GM04503 (cell line): ENCODE data around the gene RAB3B.

ENCODE experiments used
- DNase-seq: peaks from one replicate; pipeline ENCODE4 v3.0.0-alpha.2; 2012; ENCODE audit warnings: low read depth

Gene RAB3B

DNA sequence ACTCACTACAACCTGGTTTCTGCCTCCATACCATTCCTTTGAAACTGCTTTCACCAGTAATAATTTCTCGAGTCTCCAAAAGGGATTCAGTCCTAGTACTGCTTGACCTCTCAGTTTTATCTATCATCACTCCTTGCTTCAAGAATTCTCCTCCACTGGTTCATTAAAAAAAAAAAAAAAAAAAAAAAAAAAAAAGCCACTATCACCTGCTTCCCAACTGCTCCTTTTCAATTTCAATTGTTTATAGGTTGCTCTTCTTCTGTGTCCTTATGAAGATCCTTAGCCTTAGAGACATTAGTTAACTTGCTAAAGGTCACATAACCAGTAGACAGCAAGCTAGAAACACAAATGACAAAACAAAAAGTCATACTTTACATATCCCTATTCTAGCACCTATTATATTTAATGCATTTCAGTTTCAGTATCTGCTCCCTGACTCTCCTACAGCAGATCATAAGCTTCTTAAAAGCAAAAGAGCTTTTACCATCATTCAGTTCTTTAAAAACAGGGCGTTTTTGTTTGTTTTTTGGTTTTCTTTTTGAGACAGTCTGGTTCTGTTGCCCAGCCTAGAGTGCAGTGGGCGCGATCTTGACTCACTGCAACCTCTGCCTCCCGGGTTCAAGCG, 119.0 kb downstream of the RAB3B start:
- DNase-seq = no peak

- DNase-seq = no peak
Measured at GRCh38 chr1:51870603-51871350, 119.7 kb downstream of the RAB3B start.

DNA sequence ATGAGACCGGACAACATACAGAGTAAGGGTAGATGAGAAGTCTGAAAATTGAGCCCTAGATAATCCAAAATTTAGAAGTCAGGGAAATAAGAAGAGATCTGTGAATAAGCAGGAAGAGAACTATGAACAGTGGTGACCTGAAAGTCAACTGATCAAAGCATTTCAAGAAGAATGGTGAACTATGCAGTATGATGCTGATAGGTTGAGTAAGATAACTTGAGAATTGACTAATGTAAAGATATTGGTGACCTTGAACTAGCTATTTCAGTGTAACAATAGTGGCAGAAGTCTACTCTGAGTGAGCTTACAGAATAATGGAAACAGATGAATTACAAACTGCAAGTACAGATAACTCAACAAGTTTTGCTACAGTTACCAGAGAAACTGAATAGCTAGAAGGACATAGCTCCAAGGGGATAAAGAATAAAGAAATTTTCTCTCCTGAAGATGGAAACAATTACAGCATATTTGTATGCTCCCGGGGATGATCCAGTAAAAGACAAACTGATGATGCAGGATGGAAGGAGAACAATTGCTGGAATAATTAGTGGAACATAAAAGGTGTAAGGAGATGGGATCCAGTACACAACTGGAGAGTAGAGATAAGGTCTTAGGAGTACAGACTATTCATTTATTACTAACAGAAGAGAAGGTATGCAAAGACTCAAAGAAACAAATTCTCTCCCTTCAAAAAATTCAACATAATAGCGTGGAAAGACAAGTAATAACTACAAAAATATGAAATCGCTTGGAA, 122.8 kb downstream of the RAB3B start:
- DNase-seq = no peak

DNA sequence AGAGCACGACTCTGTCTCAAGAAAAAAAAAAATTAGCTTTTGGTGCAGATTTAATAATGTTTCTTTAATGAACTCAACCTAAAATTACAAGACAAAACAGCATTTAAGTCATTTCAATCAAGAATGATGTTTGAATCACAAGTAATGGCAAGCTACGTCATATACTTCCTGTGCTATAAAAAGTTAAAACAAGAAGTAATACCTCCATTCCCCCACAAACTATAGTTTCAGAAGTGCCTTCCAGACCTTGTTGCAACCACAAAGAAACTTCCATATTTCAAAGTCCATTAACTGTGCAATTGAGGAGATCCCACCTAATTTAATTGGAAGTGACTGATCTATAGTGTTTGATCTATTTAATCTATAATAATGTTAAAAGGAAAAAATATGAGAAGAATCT, 127.1 kb downstream of the RAB3B start:
- no peak for DNase-seq

DNA sequence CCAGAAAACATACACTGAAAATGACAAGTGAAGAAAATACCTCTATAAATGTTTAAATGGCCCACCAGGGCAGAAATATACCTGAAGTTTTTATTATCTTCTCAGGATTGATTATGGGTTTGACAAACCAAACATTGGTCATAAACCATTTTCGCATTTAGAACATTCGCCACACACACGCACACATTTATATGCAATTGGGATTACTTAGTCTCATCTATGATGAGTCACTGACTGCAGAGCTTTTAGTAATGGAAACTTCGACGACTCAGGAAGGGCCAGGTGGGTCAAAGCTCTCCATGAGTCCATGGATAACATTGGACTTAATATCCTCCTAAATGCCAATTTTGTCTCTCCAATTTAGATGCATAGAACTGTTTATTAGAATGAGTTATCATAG, 128.8 kb downstream of the RAB3B start:
- no peak for DNase-seq

GRCh38 chr1:51859735-51860134, 130.8 kb downstream of the RAB3B start:
- no peak for DNase-seq

GRCh38 chr1:51859333-51859732, 131.2 kb downstream of the RAB3B start:
- DNase-seq = no peak

GRCh38 chr1:51858892-51859291, 131.6 kb downstream of the RAB3B start:
- no peak for DNase-seq
